ENCODE data around the gene NEK11. TPM values are rescaled to one million over a fixed set of nuclear protein-coding genes. Genes with fewer than 3 reads are reported as not detected.
A peak's percentile ranks its signal among the peaks of the same experiment; 100 is the strongest.
"Not testable (repeated sequence)": the region's sequence is repeated elsewhere in the genome, so short reads cannot be mapped to it uniquely, and the experiment has no call there.

The NEK11 gene
- total RNA-seq, 1 experiment from 2014 or later: 13.2 TPM

DNA sequence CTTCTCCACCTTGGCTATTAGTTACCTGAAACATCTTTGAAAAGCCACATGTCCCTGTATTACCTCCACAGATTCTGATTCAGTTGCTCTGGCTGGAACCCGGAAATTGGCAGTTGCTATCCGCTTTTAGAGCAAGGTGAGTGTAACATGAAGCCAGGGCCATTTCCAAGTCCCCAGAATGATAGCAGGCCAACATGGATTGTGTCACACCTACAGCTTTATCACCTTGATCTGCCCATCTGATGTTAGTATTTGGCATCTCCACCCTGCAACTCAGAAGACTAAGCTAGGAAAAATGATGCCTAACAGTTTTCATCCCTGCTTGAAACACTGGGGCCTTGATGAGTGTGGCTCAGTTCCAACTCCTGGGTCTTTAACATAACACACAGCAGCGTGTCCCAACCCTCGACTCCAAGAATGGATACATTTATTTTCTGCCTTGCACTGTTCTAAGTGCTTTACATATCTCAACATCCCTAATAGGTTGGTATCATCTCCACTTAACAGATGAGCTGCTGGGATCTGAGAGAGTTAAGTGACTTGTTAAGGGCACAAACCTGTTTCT, 333.6 kb downstream of the NEK11 start:
- peaks cover 25% of the 10 kb centered on the region for H3K4me1 ChIP-seq (replicated peaks; ENCODE audit: insufficient read depth)
- peaks cover 1% of the 10 kb centered on the region; the same call in 1 of the 2 replicates for H3K9me3 ChIP-seq (ENCODE audit: insufficient read depth, low read depth)
- no peaks in the 10 kb centered on the region for H3K9me2 ChIP-seq (ENCODE audit: insufficient read depth)
- H3K79me2 ChIP-seq (ENCODE audit: low read depth): no peaks in the 10 kb centered on the region
- no peaks in the 10 kb centered on the region; the same call in 1 of the 2 replicates for H3F3A ChIP-seq (ENCODE audit: insufficient read depth, low read depth)
- no peaks in the 10 kb centered on the region for H4K20me1 ChIP-seq (ENCODE audit: insufficient read depth)
- ChIA-PET POLR2A (ENCODE audit: unreplicated experiment) (interaction anchor here (0.5 to 1.1 kb wide), 5 partner anchors 19 to 1357 kb away, joined by 3 to 7 read pairs (median 3); partner anchors contain the start of gene NUDT16), CTCF (no interaction called here)
- BruUV-seq (replicated peaks): TSS peak; percentile 60
- no peak overlapping the region for H3K4me3 ChIP-seq
- DNase-seq: peak; percentile 62 to 89
- TF ChIP-seq, protein P1, sequence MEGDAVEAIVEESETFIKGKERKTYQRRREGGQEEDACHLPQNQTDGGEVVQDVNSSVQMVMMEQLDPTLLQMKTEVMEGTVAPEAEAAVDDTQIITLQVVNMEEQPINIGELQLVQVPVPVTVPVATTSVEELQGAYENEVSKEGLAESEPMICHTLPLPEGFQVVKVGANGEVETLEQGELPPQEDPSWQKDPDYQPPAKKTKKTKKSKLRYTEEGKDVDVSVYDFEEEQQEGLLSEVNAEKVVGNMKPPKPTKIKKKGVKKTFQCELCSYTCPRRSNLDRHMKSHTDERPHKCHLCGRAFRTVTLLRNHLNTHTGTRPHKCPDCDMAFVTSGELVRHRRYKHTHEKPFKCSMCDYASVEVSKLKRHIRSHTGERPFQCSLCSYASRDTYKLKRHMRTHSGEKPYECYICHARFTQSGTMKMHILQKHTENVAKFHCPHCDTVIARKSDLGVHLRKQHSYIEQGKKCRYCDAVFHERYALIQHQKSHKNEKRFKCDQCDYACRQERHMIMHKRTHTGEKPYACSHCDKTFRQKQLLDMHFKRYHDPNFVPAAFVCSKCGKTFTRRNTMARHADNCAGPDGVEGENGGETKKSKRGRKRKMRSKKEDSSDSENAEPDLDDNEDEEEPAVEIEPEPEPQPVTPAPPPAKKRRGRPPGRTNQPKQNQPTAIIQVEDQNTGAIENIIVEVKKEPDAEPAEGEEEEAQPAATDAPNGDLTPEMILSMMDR (conservative IDR thresholded peaks at IDR 0.05): no peak
- no peak for TF ChIP-seq EZH2 (IDR thresholded peaks at IDR 0.05; ENCODE audit: low read depth)
- H3K27ac ChIP-seq: no peak overlapping the region
- no peaks in the 10 kb centered on the region for H3K27me3 ChIP-seq (ENCODE audit: insufficient read depth, low read depth)
- H3K36me3 ChIP-seq (ENCODE audit: low read depth): no peaks in the 10 kb centered on the region
- no peak overlapping the region for H2AFZ ChIP-seq
- H3K4me2 ChIP-seq: peak overlapping the region; percentile 11; the same call in 1 of the 2 replicates
- intact Hi-C loops (cut with micrococcal nuclease; ENCODE audit: unreplicated experiment): loop anchor here (1.0 to 2.0 kb wide), 3 partner anchors 21 to 143 kb away; partner anchors contain the start of gene NUDT16

DNA sequence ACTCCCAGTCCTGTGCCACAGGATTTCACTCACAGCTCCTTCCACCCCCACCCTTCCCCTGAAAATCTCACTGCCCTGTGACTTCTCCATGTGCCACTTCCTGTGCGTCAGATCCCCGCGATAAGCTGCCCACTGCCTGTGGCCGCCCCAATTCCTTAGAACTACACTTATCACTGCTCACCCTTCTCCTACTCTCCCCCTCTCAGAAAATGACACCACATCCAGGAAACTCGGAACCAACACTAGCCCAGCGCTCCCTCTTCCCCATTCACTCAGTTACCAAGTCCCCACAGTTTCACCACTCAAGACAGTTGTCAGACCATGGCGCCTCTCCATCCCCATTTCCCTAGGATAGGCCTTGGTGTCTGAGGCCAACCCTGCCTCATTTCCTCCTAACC, 334.4 kb downstream of the NEK11 start:
- H3K27me3 ChIP-seq (ENCODE audit: insufficient read depth, low read depth); H3K27ac ChIP-seq; H4K20me1 ChIP-seq (ENCODE audit: insufficient read depth); H3K9me2 ChIP-seq (ENCODE audit: insufficient read depth); DNase-seq; H3F3A ChIP-seq (ENCODE audit: insufficient read depth, low read depth); H3K36me3 ChIP-seq (ENCODE audit: low read depth); H3K79me2 ChIP-seq (ENCODE audit: low read depth); H3K9me3 ChIP-seq (ENCODE audit: insufficient read depth, low read depth); BruUV-seq (replicated peaks): not testable (repeated sequence)
- H3K4me2 ChIP-seq: peak overlapping the region; percentile 85
- intact Hi-C loops (cut with micrococcal nuclease; ENCODE audit: unreplicated experiment): loop anchor here (1.0 to 2.0 kb wide), 3 partner anchors 11 to 144 kb away; no protein-coding TSS in a partner anchor
- H2AFZ ChIP-seq: peak overlapping the region; percentile 82
- peaks cover 25% of the 10 kb centered on the region for H3K4me1 ChIP-seq (replicated peaks; ENCODE audit: insufficient read depth)
- ChIA-PET POLR2A (ENCODE audit: unreplicated experiment) (interaction anchor here (1.0 kb wide), 1 partner anchor 20 kb away, joined by 3 read pairs; the partner anchor contains the start of gene NUDT16), CTCF (interaction anchor here (0.6 kb wide), 1 partner anchor 534 kb away, joined by 3 read pairs; no protein-coding TSS in a partner anchor)
- peak overlapping the region; percentile 58; the same call in 1 of the 2 replicates for H3K4me3 ChIP-seq

DNA sequence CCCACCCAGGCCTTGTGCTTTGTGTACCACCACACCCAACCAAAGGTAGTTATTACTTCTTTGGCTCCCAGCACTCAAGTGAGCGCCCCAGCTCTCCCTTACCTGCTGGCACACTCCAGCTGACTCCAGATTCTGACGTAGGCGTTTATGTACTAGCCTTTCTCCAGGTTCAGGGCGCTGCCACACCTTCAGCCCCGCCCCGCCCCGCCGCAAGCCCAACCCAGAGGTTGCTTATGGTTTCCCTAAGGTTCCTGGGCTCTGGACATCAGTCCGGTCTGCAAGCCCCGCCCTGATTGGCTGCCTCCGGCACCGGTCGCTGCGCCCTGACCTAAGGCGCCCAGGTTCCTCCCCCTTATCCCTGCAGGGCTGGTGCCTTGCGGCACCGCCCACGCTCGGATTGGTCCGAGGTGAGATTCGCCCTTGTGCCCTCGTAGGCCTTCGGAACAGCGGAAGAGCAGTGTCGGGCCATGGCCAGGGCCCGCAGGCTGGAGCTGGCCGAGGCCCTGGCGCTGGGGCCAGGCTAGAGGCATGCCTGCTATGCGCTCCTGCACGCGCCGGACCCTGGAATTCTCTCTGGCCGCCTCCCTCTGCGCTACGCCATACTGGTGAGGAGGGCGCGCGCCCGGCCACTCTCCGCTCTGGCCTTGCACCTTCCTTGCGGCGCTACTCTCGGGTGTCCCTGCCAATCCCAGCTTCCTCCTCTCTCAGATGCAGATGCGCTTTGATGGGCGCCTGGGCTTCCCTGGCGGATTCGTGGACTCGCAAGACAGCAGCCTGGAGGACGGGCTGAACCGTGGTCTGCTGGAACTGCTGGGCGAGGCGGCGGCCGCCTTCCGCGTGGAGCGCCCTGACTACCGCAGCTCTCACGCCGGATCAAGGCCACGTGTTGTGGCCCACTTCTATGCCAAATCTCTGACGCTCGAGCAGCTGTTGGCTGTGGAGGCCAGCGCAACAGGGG, 335.1 kb downstream of the NEK11 start:
- Histone ChIP-seq H3F3A (ENCODE audit: insufficient read depth, low read depth) (no peaks in the 10 kb centered on the region; the same call in 1 of the 2 replicates), H3K9me3 (ENCODE audit: insufficient read depth, low read depth) (peaks cover 4% of the 10 kb centered on the region), H3K4me2 (peak overlapping the region; percentile 85), H2AFZ (peak overlapping the region; percentile 82), H3K27ac (no peak overlapping the region), H3K4me3 (peak overlapping the region; percentile 58), H3K27me3 (ENCODE audit: insufficient read depth, low read depth) (no peaks in the 10 kb centered on the region), H3K9me2 (ENCODE audit: insufficient read depth) (no peaks in the 10 kb centered on the region), H3K4me1 (replicated peaks; ENCODE audit: insufficient read depth) (peaks cover 25% of the 10 kb centered on the region), H3K79me2 (ENCODE audit: low read depth) (no peaks in the 10 kb centered on the region), H4K20me1 (ENCODE audit: insufficient read depth) (no peaks in the 10 kb centered on the region), H3K36me3 (ENCODE audit: low read depth) (no peaks in the 10 kb centered on the region)
- intact Hi-C loops (cut with micrococcal nuclease; ENCODE audit: unreplicated experiment): loop anchor here (1.0 to 2.0 kb wide), 3 partner anchors 11 to 145 kb away; no protein-coding TSS in a partner anchor
- ChIA-PET CTCF (interaction anchor here (0.6 kb wide), 1 partner anchor 535 kb away, joined by 3 read pairs; no protein-coding TSS in a partner anchor), POLR2A (ENCODE audit: unreplicated experiment) (interaction anchor here (0.6 to 1.0 kb wide), 2 partner anchors 11 to 20 kb away, joined by 3 read pairs; partner anchors contain the start of gene NUDT16)
- BruUV-seq (replicated peaks): no TSS peak
- peak; percentile 88 to 99 for DNase-seq
- TF ChIP-seq, protein P1 (conservative IDR thresholded peaks at IDR 0.05): no peak
- no peak for TF ChIP-seq EZH2 (IDR thresholded peaks at IDR 0.05; ENCODE audit: low read depth)

Data from PC-9 (cell line).